HG02763 (cell line): ENCODE results near the gene VMP1.
A peak's percentile ranks its signal among the peaks of the same experiment; 100 is the strongest.

ENCODE experiments used
- ATAC-seq: cut with Tn5 transposase; IDR thresholded peaks from one replicate; pipeline ENCODE4 v1.9.1; 2021; ENCODE audit warnings: mild to moderate bottlenecking, moderate library complexity; ENCODE audit not compliant: unreplicated experiment

Gene VMP1

GRCh38 chr17:59707149-59707970 lies at the start of gene VMP1, which contains the start of gene PTRH2:
Gene VMP1 (plus strand): TSS chr17:59707654. CDS start chr17:59731447, 23,793 bp downstream.
Gene PTRH2 (minus strand): TSS chr17:59707430. CDS start chr17:59697978, 9,452 bp downstream.
- ATAC-seq = peak; percentile 93

- ATAC-seq = no peak
Observed at GRCh38 chr17:59666235-59666634, 41.2 kb upstream of the VMP1 start.

DNA sequence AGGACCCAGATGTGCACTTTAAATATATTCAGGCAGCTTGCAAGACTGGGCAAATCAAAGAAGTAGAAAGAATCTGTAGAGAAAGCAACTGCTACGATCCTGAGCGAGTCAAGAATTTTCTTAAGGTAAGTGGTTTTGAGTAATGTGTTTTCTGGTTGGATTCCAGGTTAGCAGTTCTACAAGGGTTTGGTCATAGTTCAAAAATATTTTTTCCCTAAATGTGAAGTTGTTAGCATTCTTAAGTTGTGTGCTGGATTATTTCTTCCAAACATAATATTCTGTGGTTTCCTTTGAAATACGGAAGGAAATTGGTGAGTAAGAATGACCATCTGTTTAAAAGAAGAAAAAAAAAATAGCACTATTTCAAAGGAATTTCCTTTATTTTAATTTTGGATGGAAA lies 38.6 kb upstream of the VMP1 start:
- ATAC-seq = no peak

GRCh38 chr17:59669411-59669810 lies 38.0 kb upstream of the VMP1 start:
- no peak for ATAC-seq

- no peak for ATAC-seq
Observed at GRCh38 chr17:59669944-59670343, 37.5 kb upstream of the VMP1 start.

GRCh38 chr17:59671386-59671785 lies 36.1 kb upstream of the VMP1 start:
- no peak for ATAC-seq

GRCh38 chr17:59675231-59675630 lies 32.2 kb upstream of the VMP1 start:
- ATAC-seq = no peak

DNA sequence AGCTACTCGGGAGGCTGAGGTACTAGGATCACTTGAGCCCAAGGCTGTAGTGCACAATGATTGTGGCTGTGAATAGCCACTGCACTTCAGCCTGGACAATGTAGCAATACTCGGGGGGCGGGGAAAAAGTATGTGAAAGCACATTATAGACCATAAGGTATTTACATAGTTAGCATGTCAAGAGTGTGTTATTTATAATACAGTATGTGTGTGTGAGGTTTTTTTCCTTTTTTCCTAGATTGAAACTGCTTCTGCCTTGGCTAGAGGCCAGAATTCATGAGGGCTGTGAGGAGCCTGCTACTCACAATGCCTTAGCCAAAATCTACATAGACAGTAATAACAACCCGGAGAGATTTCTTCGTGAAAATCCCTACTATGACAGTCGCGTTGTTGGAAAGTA lies 30.7 kb upstream of the VMP1 start:
- ATAC-seq = no peak

- no peak for ATAC-seq
Observed at GRCh38 chr17:59678918-59679317, 28.5 kb upstream of the VMP1 start.

DNA sequence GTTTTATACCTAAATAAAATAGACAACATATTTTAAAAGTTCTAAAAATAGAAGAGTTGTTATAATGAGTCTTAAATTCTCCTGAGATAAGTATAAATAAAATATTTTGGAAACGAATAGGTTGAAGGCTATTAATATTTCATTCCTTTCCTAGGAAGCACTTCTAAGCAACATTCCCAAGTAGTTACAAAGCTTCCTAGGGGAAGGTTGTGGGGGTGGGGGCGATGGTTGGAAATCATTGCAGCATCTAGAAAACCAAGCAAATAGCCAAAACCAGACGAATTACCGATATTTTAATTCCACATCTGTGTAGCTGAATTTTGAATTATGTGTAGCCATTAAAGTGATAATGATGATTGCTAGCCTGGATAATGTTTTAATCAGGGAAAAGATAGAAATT lies 27.1 kb upstream of the VMP1 start:
- ATAC-seq = no peak

DNA sequence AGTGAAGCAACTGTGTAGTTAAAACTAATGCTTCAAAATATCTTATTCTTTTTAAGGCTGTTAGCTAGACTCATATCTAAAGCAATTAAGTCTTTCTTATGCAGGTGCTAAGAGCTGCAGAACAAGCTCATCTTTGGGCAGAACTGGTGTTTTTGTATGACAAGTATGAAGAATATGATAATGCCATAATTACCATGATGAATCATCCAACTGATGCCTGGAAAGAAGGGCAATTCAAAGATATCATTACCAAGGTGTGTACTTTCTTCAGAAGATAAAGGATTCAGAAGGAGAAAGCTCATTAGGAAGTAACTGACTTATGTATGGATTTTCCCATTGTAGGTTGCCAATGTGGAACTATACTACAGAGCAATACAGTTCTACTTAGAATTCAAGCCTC lies 24.2 kb upstream of the VMP1 start:
- ATAC-seq = no peak

DNA sequence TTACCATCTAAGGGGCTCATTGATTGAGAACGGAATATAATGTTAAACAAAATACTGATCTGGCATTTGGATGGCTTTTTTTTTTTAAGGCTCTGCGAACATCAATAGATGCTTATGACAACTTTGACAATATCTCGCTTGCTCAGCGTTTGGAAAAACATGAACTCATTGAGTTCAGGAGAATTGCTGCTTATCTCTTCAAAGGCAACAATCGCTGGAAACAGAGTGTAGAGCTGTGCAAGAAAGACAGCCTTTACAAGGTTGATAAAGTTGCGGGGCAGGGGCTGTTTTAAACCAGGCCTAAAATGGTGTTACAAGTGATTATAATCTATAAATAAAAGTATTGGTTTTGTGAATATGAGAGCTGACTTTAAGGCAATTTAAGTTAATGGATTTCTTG lies 22.5 kb upstream of the VMP1 start:
- ATAC-seq = no peak

- ATAC-seq = no peak
Observed at GRCh38 chr17:59688008-59688407, 19.4 kb upstream of the VMP1 start.

GRCh38 chr17:59688496-59688895 lies 19.0 kb upstream of the VMP1 start:
- no peak for ATAC-seq

DNA sequence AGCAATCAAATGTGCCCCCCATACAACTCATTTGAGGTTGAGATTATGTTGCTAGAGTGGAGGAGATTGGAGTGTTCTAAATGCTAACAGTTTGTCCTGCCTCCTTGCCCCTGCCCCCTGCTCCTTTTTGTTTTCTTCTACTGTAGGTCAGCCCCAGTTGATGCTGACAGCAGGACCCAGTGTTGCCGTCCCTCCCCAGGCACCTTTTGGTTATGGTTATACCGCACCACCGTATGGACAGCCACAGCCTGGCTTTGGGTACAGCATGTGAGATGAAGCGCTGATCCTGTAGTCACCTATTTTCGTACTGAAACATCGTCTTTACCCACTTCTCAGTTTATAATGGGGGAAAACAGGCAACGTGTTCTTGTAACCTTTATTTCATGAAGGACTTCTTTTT lies 13.9 kb upstream of the VMP1 start:
- no peak for ATAC-seq

DNA sequence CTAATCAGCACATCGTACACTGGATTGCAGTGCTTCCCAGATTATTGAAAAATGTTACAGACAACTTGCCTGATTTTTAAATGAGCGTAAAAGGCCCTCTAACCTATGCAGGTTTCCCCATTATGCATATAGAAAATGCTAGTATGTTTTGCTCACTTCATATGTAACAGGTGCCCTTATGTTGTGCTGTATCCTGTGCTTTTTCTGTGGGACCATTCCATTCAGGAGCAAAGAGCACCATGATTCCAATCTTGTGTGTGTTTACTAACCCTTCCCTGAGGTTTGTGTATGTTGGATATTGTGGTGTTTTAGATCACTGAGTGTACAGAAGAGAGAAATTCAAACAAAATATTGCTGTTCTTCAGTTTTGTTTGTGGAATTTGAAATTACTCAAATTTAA lies 13.1 kb upstream of the VMP1 start:
- no peak for ATAC-seq

- ATAC-seq = no peak
Observed at GRCh38 chr17:59695945-59696681, 11.3 kb upstream of the VMP1 start.

- no peak for ATAC-seq
Observed at GRCh38 chr17:59696682-59697277, 10.7 kb upstream of the VMP1 start.

GRCh38 chr17:59698143-59698542 lies 9.3 kb upstream of the VMP1 start:
- no peak for ATAC-seq

DNA sequence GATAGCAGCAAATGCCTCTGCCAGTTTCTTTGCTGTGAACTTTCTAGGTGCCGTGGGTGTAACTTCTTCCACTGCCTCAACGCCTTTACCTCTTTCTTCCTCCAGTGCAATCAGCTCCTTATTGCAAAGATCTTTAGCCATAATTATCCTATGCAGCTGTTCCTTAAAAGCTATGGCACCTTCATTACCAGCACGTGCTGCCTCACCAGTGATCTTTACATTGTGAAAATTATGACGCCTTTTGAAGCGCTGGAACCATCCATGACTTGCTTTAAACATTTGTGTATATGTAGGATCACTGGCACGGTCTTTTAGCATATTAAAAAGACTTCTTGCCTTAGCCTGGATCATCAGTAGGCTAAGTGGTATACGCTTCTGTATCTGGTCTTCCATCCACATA lies 8.2 kb upstream of the VMP1 start:
- ATAC-seq = no peak

GRCh38 chr17:59699786-59700185 lies 7.7 kb upstream of the VMP1 start:
- ATAC-seq = no peak

DNA sequence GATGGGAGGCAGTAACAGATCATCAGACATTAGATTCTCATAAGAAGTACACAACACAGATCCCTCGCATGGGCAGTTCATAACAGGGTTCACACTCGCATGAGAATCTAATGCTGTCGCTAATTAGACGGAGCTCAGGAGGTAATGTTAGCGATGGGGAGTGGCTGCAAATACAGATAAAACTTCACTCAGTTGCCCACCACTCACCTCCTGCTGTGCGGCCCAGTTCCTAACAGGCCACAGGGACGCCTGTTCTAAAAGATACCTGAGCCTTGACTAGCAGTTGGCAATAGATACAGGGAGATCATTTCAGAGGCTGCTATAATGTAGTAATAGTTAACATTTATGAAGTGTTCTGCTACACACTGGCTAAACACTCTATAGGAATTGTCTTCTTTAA lies 5.2 kb upstream of the VMP1 start:
- ATAC-seq = no peak
